Tibial nerve (tissue), 3 donors: ENCODE data around the gene NRXN3.

ENCODE experiments used
- CTCF ChIP-seq, 5 experiments: fragments of 200-600 bp in 3 of 5; fragments of 450-650 bp in 2 of 5; sonication (generic) in 3 of 5; IDR thresholded peaks; one replicate each; pipeline ENCODE4 v1.5.1; 2016 to 2019; ENCODE audit warnings: antibody characterized with exemption in 5 of 5, mild to moderate bottlenecking in 3 of 5, moderate library complexity in 2 of 5
- POLR2A ChIP-seq, 2 donors: fragments of 450-650 bp; IDR thresholded peaks; one replicate each; pipeline ENCODE4 v1.6.1; 2017; ENCODE audit warnings: antibody characterized with exemption in 2 of 2, mild to moderate bottlenecking in 2 of 2, moderate library complexity in 2 of 2

DNA sequence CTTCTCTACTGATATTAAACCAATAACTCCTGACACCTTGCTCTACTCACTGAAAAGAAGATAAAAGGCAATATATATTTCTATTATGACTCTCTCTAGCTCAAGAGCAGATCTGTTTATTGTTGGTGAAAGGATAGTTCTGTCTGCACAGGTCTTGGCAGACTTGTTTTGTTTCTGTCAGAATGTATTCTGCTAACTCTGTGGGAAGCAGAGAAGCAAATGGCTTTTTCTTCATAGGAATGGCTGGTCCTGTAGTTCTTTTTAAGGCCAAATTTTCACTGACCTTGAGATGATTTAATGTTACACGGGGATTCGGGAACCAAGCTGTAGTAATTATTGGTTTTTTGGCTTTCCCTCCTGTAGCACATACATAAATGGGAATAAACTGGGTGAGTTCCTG is 1529.0 kb downstream of the NRXN3 start:
- TF ChIP-seq POLR2A (IDR thresholded peaks at IDR 0.05), result no peak
- TF ChIP-seq CTCF (IDR thresholded peaks at IDR 0.05), result no peak
